COLO829 (cell line): Measurements from ENCODE around the gene TRPM2.

Experiments used
- DNase-seq: peaks from one replicate; pipeline ENCODE4 v3.0.0; 2012; ENCODE audit warnings: low spot score

Gene TRPM2

DNA sequence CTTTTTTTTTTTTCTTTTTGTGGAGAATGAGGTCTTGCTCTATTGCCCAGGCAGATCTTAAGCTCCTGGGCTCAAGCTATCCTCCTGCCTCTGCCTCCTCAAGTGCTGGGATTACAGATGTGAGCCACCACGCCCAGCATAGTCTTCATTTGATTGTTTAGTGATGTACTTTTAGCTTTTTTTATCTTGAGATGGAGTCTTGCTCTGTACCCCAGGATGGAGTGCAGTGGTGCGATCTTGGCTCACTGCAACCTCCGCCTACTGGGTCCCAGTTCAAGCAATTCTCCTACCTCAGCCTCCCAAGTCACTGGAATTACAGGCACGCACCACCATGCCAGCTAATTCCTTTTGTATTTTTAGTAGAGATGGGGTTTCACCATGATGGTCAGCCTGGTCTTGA, 77.9 kb downstream of the TRPM2 start:
- DNase-seq: no peak

DNA sequence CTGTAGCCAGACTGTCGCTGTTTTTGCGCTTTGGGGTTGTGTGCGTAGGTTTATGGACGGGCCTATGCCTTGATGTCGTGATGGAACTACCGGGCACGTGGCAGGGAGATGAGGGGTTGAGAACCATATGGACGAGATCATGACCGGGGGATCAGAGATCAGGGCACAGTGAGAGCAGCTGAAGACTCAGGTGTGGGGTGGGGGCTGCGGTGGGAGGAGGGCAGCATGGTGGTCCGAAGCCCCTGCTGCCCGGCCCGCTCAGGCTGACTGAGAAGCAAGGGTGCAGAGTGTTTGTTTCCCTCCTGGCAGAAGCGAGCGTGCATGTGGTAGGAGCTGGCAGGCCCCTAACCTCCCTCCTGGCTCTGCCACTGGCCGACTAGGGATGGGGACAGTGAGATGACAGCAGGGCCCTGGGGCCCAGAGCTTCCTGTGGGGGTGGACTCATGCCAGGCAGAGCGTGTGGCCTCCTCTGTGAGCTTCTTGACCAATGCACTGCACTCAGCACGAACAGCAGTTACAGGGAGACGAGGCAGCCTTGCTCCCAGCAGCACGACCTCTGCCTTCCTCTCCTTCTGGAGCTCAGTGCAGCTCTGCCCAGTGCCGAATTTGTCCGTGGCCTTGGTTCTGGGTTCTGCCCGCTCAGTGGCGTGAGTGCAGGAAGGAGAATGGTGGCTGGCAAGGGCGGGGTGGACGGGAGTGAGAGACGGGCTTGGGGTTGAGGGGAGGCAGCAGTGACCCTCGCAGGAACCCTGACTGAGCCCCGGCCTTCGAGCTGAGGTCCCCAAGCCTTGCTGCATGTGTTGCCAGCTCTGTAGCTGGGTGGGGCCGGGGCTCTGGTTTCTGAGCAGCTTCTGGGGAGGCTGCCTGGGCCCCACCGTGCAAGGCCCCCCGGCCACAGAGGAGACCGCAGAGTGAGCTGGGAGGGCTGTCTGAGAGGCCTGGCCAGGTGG, 79.7 kb downstream of the TRPM2 start:
- DNase-seq: no peak

DNA sequence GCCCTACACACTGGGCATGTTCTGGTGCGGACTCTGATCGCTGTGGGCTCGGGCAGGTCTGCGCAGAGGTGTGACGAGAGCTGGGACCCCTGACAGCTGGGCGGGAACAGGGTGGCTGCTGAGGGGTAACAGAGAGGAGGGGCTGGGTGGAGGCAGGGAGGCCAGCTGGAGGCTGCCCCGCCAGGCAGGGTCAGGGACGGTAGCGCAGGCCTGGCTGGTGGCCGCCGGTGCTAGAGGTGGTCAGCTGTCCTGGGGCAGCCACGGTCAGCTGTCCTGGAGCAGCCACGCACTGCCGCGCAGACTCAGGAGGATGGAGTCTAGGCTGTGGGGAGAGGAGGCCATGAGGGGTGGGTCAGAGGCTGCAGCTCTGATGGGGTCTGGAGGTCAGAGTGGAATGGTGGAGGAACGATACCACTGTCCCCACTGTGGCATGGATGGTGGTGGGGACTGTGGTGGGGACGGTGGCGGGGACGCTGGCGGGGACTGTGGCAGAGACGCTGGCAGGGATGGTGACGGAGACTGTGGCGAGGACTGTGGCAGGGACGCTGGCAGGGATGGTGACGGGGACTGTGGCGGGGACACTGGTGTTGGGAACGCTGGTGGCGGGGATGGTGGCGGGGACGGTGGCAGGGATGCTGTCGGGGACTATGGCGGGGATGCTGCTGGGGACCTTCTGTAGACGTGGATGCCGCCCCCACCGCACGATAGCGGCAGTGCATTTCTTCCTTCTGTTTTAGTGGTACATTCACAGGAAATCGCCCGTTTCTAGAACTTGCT, 80.6 kb downstream of the TRPM2 start:
- DNase-seq: no peak

DNA sequence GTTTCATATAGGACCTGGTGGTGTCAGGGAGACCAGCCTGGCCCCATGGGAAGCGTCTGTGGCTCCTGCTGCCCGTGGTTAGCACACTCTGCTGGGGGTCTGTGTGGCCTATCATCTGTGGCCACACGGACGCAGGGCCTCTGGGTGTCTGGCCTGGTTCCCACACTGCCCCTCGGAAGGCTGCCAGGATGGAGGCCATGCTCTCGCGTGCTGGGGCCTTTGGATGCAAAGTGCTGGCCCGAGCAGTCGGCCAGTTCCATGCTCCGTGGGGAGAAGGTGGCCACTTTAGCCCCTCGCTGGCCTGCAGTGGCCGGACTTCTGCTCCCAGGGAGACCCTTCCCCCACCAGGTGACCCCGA, 81.1 kb downstream of the TRPM2 start:
- DNase-seq: no peak

DNA sequence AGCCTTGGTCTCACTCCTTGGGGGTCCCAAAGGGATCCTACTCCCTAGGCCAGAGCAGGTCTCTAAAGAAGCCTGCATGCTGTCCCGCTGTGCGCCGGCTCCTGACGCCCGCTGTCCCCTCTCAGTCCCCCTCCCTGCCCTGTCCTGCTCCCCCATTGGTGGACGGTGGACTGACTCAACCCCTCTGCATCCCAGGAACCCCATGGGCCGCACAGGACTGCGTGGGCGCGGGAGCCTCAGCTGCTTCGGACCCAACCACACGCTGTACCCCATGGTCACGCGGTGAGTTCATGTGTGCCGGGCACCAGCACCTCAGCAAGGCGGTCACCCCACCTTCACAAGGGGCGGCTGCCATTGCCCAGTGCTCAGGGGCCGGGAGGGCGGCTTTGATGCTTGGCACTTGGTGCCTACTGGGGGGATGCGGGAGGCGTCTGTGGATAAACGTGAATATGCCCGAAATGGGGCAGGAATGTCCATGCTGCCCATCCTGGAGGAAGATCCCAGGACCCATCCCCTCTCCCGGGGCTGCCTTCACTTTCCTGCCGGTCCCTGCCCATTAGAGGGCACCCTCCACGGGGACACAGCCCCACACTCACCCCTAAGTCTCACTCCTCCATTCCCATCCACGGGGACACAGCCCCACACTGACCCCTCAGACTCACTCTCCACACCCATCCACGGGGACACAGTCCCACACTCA, 81.7 kb downstream of the TRPM2 start:
- DNase-seq: no peak

DNA sequence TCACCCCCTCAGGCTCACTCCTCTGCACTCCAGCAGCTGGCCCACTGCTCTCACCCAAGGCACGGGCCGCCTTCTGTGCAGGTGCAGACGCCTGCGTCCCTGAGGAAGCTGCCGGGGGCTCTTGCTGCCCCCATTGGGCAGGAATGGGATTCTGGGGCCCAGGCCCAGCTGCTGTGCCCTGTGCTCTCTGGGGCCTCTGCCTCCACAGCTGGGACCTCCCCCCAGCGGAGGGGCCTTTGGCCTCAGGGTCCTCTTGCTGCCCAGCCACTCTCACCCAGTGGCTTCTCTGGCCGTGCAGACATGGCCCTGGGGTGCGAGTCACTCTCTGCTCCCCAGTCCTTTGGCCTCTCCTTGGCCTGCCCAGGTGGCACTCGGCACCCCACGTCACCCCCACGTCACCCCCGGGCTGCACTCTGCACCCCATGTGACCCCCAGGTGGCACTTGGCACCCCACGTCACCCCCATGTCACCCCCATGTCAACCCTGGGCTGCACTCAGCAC, 82.7 kb downstream of the TRPM2 start:
- no peak for DNase-seq

DNA sequence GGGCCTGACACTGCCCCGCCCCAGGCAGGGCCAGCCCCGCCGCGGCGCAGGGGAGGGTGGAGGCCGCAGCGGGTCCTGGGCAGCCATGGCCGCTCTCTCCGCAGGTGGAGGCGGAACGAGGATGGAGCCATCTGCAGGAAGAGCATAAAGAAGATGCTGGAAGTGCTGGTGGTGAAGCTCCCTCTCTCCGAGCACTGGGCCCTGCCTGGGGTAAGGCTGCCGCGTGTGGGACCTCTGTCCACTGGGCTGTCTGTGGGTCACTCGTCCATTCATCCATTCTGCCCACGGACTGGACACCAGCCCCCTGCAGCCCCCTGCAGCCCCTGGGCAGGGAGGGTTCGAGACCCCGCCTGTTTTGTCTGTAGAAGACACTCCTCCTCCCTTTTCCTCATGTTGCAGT, 83.5 kb downstream of the TRPM2 start:
- DNase-seq: no peak

DNA sequence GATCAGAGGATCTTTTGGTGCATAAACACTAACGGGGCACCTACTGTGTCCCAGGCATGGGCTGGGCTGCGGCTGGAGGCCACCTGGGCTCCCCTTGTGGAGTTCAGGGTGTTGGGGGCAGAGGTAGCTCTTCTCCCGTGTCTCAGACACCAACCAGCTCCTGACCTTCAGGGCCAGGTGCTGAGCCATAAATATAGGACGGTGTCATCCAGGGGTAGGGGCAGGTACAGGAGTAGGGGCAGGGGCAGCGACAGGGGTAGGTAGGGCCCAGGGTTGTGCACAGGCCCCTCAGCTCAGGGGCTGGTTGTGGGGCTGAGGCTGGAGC, 83.9 kb downstream of the TRPM2 start:
- no peak for DNase-seq

DNA sequence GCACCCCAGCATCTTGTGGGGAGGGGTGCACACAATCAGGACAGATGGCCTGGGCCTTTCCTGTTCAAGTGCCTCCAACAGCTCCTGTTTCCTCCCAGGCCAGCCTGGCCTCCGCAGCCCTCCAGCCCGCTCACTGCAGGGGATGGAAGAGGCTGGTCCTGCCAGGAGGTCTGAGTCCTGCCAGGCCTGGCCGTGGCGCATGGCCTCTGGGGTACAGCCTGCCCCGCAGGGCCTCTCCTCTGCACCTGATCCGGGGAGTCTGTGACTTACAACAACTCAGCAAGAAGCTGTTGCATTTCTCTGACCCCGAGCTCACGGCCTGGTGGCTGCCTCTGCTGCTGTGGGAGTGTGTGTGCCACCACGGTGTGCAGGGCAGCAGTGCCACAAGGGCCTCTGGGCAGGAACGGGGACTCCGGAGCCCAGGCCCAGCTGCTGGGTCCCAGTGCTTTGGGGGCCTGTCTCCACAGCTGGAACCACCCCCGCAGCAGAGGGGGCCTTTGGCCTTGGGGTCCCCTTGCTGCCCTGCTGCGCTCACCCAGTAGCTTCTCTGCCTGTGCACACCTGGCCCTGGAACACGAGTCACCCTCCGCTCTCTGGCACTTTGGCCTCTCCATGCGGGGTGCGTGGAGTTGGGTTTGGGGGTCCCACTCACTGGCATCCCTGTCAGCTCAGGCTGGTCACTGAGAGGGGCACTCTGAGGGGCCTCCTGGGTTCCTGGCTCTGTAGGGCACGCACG, 84.4 kb downstream of the TRPM2 start:
- no peak for DNase-seq

DNA sequence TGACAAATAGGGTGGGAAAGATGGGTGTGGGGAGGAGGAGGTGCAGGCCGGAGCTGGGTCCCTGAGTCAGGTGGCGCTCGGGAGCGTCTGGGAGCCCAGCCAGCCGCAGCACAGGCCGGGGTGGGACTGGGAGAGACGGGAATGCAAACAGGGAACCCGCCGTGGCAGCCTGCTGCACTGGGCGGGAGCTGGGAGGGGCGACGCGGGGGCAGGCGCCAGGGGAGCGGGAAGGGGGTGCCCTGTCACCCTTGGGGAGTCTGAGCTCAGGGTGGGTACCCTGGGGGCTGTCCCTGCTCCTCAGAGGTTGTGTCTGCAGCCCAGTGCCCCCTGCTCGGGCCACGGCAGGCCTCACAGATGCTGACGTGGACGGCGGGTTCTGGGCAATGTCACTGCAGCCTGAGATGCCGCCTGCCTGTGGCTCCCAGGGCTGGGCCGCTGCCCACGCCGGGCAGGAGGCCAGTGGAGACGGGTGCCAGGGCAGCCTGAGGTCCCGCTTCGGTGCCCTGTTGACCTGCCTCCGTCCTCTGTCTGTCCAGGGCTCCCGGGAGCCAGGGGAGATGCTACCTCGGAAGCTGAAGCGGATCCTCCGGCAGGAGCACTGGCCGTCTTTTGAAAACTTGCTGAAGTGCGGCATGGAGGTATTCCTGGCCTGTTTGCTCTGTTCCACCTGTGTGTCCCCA, 85.2 kb downstream of the TRPM2 start:
- DNase-seq: no peak

DNA sequence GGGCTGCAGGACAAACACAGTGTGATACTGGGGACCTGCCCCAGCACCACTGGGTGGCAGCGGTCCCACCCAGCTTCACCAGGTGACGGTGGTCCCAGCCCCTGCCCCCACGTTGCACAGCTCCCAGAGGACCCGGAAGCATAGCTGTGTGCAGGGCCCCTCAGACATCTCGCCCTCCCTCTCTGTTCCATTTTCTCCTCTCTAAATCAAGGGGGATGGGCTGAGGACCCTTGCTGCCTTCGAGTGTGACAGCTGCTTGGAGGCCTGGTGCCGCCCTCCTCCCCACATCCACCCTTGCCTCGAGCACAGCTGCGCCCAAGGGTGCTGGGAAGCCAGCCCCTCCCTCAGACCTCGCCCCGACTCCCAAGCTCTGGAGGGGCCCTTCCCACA, 85.8 kb downstream of the TRPM2 start:
- no peak for DNase-seq

DNA sequence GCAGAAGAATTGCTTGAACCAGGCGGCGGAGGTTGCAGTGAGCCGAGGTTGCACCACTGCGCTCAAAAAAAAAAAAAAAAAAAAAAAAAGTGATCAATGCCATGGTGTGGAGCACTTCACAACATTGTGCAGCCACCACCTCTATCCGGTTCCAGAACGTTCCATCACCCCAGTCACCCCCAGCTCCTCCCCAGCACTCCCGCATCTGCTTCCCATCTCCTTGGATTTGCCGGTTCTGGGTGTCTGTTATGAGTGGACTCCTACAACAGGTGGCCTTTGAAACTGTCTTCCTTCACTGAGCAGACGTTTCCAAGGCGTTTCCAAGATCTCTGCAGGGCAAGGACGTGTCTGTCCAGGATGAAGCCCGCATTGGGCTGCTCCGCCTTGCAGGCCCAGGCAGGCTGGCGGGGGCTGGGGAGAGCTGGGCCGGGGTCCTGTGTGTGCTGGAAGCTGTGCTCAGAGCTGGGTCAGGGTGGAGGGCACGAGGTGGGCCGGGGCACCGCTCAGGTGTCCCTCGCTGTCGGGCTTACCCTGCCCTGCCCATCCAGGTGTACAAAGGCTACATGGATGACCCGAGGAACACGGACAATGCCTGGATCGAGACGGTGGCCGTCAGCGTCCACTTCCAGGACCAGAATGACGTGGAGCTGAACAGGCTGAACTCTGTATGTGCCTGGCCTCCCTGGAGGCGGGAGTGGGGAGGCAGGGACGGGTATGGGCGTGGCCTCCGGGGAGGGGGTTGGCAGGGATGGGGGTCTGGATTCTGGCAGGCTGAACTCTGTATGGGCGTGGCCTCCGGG, 87.0 kb downstream of the TRPM2 start:
- no peak for DNase-seq

DNA sequence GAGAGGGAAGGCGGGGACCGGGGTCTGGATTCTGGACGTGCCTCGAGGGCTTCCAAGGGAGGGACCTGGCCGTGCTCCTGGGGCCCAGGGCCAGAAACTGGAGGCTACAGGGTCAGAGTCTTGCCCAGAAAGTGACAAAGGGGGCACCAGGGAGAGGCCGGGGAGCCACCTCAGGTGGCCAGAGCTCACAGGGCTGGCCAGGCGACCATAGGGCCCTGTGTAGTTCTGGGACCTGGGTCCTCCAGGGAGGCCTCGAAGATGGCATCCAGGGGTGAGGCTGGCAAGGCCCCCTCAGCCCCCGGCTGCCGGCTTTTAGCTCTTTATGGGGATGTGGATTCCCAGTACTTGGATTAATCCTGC, 87.6 kb downstream of the TRPM2 start:
- DNase-seq: no peak

DNA sequence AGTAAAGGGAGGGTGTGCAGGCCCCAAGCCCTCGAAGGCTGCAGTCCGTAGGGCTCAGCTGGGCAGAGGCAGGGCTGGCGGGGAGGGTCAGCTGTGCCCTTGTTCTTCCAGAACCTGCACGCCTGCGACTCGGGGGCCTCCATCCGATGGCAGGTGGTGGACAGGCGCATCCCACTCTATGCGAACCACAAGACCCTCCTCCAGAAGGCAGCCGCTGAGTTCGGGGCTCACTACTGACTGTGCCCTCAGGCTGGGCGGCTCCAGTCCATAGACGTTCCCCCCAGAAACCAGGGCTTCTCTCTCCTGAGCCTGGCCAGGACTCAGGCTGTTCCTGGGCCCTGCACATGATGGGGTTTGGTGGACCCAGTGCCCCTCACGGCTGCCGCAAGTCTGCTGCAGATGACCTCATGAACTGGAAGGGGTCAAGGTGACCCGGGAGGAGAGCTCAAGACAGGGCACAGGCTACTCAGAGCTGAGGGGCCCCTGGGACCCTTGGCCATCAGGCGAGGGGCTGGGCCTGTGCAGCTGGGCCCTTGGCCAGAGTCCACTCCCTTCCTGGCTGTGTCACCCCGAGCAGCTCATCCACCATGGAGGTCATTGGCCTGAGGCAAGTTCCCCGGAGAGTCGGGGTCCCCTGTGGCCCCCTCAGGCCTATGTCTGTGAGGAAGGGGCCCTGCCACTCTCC, 88.3 kb downstream of the TRPM2 start:
- DNase-seq: no peak

DNA sequence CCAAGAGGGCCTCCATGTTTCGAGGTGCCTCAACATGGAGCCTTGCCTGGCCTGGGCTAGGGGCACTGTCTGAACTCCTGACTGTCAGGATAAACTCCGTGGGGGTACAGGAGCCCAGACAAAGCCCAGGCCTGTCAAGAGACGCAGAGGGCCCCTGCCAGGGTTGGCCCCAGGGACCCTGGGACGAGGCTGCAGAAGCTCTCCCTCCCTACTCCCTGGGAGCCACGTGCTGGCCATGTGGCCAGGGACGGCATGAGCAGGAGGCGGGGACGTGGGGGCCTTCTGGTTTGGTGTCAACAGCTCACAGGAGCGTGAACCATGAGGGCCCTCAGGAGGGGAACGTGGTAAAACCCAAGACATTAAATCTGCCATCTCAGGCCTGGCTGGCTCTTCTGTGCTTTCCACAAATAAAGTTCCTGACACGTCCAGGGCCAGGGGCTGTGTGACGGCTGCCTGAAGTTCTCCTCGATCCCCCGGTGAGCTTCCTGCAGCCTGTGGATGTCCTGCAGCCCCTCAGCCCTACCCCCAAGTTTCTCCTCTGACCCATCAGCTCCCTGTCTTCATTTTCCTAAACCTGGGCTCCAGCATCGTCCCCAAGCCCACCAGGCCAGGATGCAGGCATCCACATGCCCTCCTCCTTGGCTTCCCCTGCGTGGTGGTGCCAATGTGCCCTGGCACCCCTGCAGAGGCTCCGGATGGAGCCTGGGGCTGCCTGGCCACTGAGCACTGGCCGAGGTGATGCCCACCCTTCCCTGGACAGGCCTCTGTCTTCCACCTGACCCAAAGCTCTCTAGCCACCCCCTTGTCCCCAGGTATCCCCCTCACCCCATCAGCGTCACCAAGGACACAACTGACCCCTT, 89.1 kb downstream of the TRPM2 start:
- no peak for DNase-seq

DNA sequence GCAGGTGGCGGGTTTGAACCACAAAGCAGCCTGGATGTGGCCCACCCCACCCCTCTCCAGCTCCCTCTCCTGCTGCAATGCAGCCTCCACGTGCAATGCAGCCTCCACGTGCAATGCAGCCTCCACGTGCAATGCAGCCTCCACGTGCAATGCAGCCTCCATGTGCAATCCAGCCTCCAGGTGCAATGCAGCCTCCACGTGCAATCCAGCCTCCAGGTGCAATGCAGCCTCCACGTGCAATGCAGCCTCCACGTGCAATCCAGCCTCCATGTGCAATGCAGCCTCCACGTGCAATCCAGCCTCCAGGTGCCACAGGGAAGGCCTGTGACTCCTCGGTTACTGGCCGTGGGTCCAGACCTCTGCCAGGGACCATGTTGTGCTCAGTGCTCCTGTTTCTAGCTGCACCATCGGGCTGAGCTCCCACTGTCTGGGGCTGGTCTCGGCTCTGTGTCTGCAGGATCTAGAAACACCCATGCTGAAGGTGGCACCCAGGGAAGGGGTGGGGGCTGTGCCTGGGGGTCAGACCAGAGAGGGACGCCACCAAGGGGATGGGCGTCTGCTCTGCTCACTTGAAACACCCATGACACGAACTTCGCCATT, 90.0 kb downstream of the TRPM2 start:
- no peak for DNase-seq

DNA sequence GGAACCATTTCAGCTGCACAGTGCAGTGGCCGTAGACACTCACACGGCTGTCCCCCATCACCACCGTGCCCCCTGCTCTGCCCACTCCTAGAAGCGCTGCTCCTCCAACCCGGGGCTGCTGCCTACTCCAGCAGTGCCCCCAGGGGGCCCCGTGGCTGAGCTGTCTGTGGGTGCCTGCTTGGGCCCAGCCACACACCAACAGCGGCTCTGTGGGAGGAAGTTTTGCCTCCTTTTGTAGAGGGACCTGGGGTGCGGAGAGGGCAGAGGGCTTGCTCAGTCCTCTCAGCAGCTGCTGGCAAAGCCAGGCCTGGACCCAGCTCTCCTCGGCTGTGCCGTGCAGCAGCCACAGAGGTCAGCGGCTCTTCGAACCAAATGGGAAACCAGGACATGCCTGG, 90.5 kb downstream of the TRPM2 start:
- DNase-seq: no peak

DNA sequence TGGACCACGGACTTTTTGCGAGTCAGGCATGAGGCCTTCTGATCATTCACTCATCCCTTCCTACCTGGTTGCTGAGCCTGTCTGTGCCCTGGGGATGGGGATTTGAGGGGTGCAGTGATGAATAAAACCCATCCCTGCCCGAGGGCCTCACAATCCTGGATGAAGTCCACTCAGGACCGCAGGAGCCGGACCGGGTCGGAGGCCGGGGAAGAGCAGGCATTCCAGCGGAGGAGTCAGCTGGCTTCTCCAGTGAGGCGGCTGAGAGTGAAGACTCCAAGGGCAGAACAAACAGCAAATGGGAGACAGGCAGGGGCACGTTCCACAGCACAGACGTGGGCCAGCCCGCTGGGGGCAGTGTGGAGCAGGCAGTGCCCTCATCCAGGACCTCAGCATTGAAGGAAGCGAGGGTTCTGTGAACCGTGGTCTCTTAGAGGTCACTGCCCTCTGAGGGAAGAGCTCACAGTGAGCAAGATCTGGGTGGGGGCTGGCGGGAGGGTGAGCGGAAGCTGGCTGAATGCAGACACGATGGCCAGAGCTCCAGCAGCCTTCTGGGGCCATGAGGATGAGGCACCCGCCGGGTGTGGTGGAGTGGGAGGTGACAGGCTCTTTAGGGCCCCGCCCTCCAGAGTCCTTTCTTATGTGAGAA, 91.0 kb downstream of the TRPM2 start:
- no peak for DNase-seq
